GM19438 (cell line): Measurements from ENCODE around the gene PLK1.
"Not testable (repeated sequence)": the region's sequence is repeated elsewhere in the genome, so short reads cannot be mapped to it uniquely, and the experiment has no call there.

Experiments used
- ATAC-seq: cut with Tn5 transposase; IDR thresholded peaks from one replicate; pipeline ENCODE4 v1.9.1; 2021; ENCODE audit warnings: low read depth; ENCODE audit not compliant: unreplicated experiment

Gene PLK1

DNA sequence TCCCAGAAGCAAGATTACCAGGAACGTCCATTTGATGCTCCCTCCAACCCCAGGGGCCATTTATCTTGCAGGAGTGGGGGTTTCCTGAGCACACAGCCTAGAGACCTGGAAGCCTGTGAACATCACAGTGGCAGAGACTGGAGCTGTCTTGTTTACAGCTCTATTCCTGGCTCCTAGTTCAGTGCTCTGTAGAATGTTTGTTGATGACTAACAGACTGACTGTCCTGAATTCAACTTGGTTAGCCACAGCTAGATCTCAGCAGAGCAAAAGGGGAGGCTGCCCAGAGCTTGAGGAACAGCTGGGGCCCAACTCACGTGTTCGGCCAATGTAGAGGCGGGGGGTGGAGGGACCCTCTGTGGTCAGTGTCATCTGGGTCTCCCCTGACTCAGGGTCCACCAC, 27.8 kb downstream of the PLK1 start:
- no peak for ATAC-seq

DNA sequence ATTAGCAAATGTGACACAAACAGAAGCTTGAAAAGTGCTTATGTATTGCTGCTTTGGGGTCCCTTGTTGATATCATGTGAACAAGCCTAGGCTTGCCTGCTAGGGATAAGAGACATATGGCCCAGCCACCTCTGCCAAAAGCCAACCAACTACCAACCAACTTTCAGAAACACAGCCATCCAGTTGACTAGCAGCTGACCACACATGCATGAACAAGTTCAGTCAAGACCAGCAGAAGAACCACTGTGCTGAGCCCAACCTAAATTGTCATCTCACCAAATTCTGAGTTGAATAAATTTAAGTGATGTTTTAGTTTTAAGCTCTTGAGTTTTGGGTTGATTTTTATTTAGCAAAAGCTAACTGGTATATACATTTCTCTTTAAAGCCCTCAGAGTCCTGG, 30.8 kb downstream of the PLK1 start:
- ATAC-seq: no peak

- no peak for ATAC-seq
Measured at GRCh38 chr16:23710008-23710407, 31.3 kb downstream of the PLK1 start.

DNA sequence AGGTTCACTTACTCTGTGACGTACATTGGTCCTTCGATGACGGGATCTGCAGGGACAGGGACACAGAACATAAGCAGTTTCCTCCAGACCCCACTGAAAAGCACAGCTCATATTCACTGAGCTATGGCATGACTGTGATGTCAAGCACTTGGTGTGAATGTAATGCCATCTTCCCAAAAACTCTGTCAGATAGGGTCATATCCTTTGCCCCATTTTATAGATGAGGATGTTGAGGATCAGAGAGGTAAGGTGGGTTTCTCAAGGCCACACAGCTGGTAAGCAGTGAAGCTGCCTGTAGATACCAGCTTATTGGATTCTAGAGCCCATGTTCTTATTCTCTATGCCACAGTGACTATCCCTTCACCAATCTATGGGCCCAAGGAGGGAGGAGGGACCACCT, 31.8 kb downstream of the PLK1 start:
- no peak for ATAC-seq

GRCh38 chr16:23711785-23712184, 33.1 kb downstream of the PLK1 start:
- ATAC-seq: no peak

DNA sequence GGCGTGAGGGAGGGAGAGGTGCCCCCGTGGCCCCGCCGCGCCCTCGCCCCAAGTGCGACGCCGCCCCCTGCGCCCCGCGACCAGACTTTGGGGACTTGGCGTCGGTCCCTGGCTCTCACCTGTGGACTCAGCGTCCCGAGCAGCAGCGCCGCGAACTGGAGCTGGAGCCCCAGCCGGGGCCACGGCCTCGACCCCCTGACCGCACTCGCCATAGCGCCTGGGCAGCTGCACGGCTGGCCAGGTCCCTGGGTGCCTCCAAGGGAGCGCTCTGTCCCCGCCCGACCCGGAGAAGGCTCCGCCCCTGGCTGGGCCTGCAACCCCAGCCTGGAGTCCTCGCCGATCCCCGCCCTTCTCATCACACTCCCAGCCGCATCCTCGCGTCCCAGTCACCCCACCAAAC, 34.3 kb downstream of the PLK1 start, which contains the start of gene ERN2:
Gene ERN2 (minus strand): TSS at position 247 of the 400 bp plus-strand sequence. CDS start 35 bp downstream, at position 212.
- ATAC-seq: no peak

- ATAC-seq: no peak
Measured at GRCh38 chr16:23716484-23716883, 37.8 kb downstream of the PLK1 start.

GRCh38 chr16:23722613-23723240, 44.0 kb downstream of the PLK1 start:
- not testable (repeated sequence) for ATAC-seq

- ATAC-seq: no peak
Measured at GRCh38 chr16:23724096-23724784, 45.6 kb downstream of the PLK1 start.

DNA sequence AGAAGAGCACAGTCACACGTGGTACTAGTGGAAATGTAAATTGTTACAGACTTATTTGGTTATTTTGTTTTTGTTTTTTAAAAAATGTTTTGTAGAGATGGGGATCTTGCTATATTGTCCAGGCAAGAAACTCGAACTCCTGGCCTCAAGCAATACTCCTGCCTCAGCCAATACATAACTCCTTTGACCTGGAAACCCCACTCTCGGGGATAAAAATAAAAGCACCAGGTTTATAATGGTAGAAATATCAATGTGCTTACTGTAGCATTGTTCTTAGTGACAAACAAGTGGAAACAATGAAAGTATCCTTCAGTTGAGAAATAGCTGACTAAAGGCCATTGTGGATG, 46.1 kb downstream of the PLK1 start:
- no peak for ATAC-seq

DNA sequence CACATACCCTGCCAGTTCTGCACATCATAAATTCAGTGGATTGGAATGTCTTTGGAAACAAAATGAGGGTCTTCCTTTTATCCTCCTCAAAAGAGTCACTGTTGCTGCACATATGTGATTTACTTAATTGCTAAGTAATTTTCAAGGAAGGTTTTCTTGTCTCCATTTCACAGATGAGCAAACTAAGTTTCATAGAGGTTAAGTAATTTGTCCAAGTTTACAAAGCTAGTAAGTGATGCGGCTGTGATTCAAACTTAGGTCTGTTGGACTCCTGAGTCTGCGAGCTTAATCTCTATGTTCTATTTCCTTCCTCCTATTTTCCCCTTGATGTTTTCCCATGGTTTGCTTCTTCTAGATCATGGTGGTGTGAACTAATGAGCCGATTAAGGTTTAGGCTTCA, 48.0 kb downstream of the PLK1 start:
- no peak for ATAC-seq

DNA sequence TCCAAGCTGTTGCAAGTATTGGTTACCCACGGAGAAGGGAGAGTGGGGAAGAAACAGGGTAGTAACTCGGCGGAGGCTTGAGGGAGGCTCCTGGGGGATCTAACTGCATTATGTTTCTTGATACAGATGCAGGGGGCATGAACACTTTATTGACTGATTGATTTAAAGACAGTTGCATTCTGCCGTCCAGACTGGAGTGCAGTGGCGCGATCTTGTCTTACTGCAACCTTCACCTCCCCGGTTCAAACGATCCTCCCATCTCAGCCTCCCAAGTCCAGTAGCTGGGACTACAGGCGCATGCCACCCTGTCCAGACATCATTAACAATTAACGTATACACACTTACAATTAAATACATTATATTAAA, 49.4 kb downstream of the PLK1 start:
- ATAC-seq: no peak

DNA sequence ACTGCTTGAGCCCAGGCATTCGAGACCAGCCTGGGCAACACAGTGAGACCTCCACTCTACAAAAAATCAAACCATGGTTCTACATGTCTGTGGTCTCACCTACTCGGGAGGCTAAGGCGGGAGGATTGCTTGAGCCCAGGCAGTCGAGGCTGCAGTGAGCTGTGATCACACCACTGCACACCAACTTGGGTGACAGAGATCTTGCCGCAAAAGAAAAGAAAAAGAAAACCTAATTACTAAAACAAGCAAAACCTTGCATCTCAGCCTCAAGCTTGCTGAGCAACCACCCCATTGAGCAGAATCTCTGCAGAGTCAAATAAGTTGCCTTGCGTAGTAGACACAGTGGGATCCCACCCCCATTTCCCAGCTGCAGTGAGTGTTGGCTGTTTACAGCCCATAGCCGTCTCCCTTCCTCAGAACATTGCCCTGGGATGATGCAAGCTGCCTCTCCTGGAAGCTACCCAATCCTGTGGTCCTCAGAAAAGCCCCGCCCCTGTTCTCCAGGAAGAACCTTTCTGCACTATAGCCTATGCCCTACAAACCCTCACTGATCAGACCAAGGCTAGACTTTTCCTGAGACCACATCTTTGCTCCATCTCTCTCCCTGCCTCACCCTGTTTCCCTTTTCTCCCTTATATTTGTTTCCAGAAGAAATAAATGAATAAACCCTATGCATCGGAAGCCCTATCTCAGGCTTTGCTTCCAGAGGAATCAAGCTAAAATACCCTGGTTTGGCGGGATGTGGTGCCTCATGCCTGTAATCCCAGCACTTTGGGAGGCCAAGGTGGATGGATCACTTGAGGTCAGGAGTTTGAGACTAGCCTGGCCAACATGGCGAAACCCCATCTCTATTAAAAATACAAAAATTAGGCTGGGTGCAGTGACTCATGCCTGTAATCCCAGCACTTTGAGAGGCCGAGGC, 51.1 kb downstream of the PLK1 start:
- ATAC-seq: no peak

- ATAC-seq: no peak
Measured at GRCh38 chr16:23734176-23734893, 55.6 kb downstream of the PLK1 start.

GRCh38 chr16:23737423-23738028, 58.8 kb downstream of the PLK1 start:
- ATAC-seq: not testable (repeated sequence)

DNA sequence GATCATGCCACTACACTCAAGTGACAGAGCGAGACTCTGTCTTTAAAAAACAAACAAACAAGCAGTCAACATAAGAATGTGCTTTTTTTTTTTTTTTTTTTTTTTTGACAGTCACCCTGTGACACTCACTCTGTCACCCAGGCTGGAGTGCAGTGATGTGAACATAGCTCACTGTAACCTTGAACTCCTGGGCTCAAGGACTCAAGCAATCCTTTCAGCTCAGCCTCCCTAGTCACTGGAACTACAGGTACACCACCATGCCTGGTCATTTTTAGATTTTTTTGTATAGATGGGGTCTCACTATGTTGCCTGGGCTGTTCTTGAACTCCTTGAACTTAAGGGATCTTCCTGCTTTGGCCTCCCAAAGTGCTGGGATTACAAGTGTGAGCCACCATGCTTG, 60.8 kb downstream of the PLK1 start:
- ATAC-seq: no peak
